Measurements from ENCODE around the gene MUC5B.

Gene MUC5B

GRCh38 chr11:1226226-1226985, 3.5 kb downstream of the MUC5B start:
- TF ChIP-seq TAF1 (IDR thresholded peaks at IDR 0.05; ENCODE audit: borderline replicate concordance, insufficient read depth, low read length) (no peak), REST (IDR thresholded peaks at IDR 0.05; ENCODE audit: insufficient read depth in 1 of 2, low read depth in 2 of 2, low read length in 2 of 2) (no peak), SIN3A (IDR thresholded peaks at IDR 0.05; ENCODE audit: borderline replicate concordance, insufficient read depth, low read length) (no peak), FOXP2 (optimal IDR thresholded peaks at IDR 0.05; ENCODE audit: borderline replicate concordance, extremely low read depth, extremely low read length, insufficient read depth) (no peak), POLR2AphosphoS5 (IDR thresholded peaks at IDR 0.05; ENCODE audit: low read depth, low read length) (no peak)

- TF ChIP-seq TAF1 (IDR thresholded peaks at IDR 0.05; ENCODE audit: borderline replicate concordance, insufficient read depth, low read length), result no peak
- no peak for TF ChIP-seq REST (IDR thresholded peaks at IDR 0.05; ENCODE audit: insufficient read depth in 1 of 2, low read depth in 2 of 2, low read length in 2 of 2)
- TF ChIP-seq SIN3A (IDR thresholded peaks at IDR 0.05; ENCODE audit: borderline replicate concordance, insufficient read depth, low read length), result no peak
- no peak for TF ChIP-seq FOXP2 (optimal IDR thresholded peaks at IDR 0.05; ENCODE audit: borderline replicate concordance, extremely low read depth, extremely low read length, insufficient read depth)
- TF ChIP-seq POLR2AphosphoS5 (IDR thresholded peaks at IDR 0.05; ENCODE audit: low read depth, low read length), result no peak
Observed at GRCh38 chr11:1226986-1227550, 4.2 kb downstream of the MUC5B start.

GRCh38 chr11:1227551-1228100, 4.8 kb downstream of the MUC5B start:
- TF ChIP-seq POLR2AphosphoS5 (IDR thresholded peaks at IDR 0.05; ENCODE audit: low read depth, low read length) (no peak), REST (IDR thresholded peaks at IDR 0.05; ENCODE audit: insufficient read depth in 1 of 2, low read depth in 2 of 2, low read length in 2 of 2) (no peak), FOXP2 (optimal IDR thresholded peaks at IDR 0.05; ENCODE audit: borderline replicate concordance, extremely low read depth, extremely low read length, insufficient read depth) (no peak), TAF1 (IDR thresholded peaks at IDR 0.05; ENCODE audit: borderline replicate concordance, insufficient read depth, low read length) (no peak), SIN3A (IDR thresholded peaks at IDR 0.05; ENCODE audit: borderline replicate concordance, insufficient read depth, low read length) (no peak)

- TF ChIP-seq FOXP2 (optimal IDR thresholded peaks at IDR 0.05; ENCODE audit: borderline replicate concordance, extremely low read depth, extremely low read length, insufficient read depth) (no peak), SIN3A (IDR thresholded peaks at IDR 0.05; ENCODE audit: borderline replicate concordance, insufficient read depth, low read length) (no peak), TAF1 (IDR thresholded peaks at IDR 0.05; ENCODE audit: borderline replicate concordance, insufficient read depth, low read length) (no peak), POLR2AphosphoS5 (IDR thresholded peaks at IDR 0.05; ENCODE audit: low read depth, low read length) (no peak), REST (IDR thresholded peaks at IDR 0.05; ENCODE audit: insufficient read depth in 1 of 2, low read depth in 2 of 2, low read length in 2 of 2) (no peak)
Observed at GRCh38 chr11:1228101-1228821, 5.4 kb downstream of the MUC5B start.
